22Rv1 (cell line): ENCODE measurements around the gene GPRIN2.
"Not testable (repeated sequence)": the region's sequence is repeated elsewhere in the genome, so short reads cannot be mapped to it uniquely, and the experiment has no call there.

Source experiments
- CTCF ChIP-seq: fragments of 450-650 bp; IDR thresholded peaks from 2 replicates; pipeline ENCODE4 v1.5.1; 2017; ENCODE audit warnings: mild to moderate bottlenecking
- ZFX ChIP-seq: fragments of 450-650 bp; IDR thresholded peaks from 2 replicates; pipeline ENCODE4 v1.6.1; 2017; ENCODE audit warnings: antibody characterized with exemption, borderline replicate concordance

- not testable (repeated sequence) for TF ChIP-seq CTCF, ZFX
Observed at GRCh38 chr10:46570655-46571054, 14.2 kb upstream of the GPRIN2 start.
